Esophagus squamous epithelium (tissue), 5 donors: Measurements from ENCODE around the gene RPS15. TPM values are rescaled to one million over a fixed set of nuclear protein-coding genes. Genes with fewer than 3 reads are reported as not detected.

Experiments used
- DNase-seq: peaks from one replicate; lab custom pipeline; 2025; lab: John Stamatoyannopoulos, UW
- H3K27ac ChIP-seq, 4 donors: fragments of 200-600 bp; sonication (generic); one replicate each; pipeline ENCODE4 v1.5.1; 2016 to 2019; ENCODE audit warnings: mild to moderate bottlenecking in 1 of 4
- H3K27me3 ChIP-seq, 4 donors: fragments of 200-600 bp; sonication (generic); 1 replicate in 3 of 4; 2 replicates in 1 of 4; pipeline versions ENCODE4 v1.5.1 to v1.6.0; 2017 to 2021; ENCODE audit warnings: antibody characterized with exemption in 1 of 4
- H3K36me3 ChIP-seq, 3 donors: fragments of 200-600 bp; sonication (generic); one replicate each; pipeline ENCODE4 v1.5.1; 2016 to 2019
- H3K4me1 ChIP-seq, 3 donors: fragments of 200-600 bp; sonication (generic); one replicate each; pipeline ENCODE4 v1.5.1; 2017 to 2019
- H3K4me3 ChIP-seq, 4 donors: fragments of 200-600 bp; sonication (generic); 1 replicate in 3 of 4; 2 replicates in 1 of 4; pipeline ENCODE4 v1.5.1; 2016 to 2019; ENCODE audit warnings: mild to moderate bottlenecking in 2 of 4, moderate library complexity in 1 of 4
- H3K9me3 ChIP-seq, 3 donors: fragments of 200-600 bp; sonication (generic); one replicate each; pipeline ENCODE4 v1.5.1; 2016 to 2019
- POLR2A ChIP-seq, 4 donors: fragments of 450-650 bp; IDR thresholded peaks; one replicate each; pipeline ENCODE4 v1.6.1; 2017; ENCODE audit warnings: antibody characterized with exemption in 4 of 4, mild to moderate bottlenecking in 4 of 4, moderate library complexity in 3 of 4
- WGBS, 2 donors: methylation state at CpG; one replicate each; pipeline ENCODE4 v1.1.5; 2018; 5-methylcytosine and 5-hydroxymethylcytosine counted together
- intact Hi-C: fragments of 100-400 bp; cut with DNase I; formaldehyde crosslinking; loops from one replicate; pipeline ENCODE4 v1.15.0; 2022
- total RNA-seq, 4 donors: library from RNA; depleted of rRNA; stranded (reverse); fragments of >200 nt; gene quantifications; one replicate each; pipeline ENCODE4 v1.1.0, GENCODE V29; 2016
- TF ChIP-seq, protein P1 (sequence below), 6 experiments: fragments of 450-650 bp in 4 of 6; fragments of 200-600 bp in 2 of 6; sonication (generic) in 2 of 6; IDR thresholded peaks; one replicate each; pipeline ENCODE4 v1.5.1; 2016 to 2019; ENCODE audit warnings: antibody characterized with exemption in 6 of 6, mild to moderate bottlenecking in 4 of 6, moderate library complexity in 4 of 6
- donor health status: DM: yes; HTN: yes; CAD: no.

RPS15 gene
- total RNA-seq, 4 donors from 2014 or later = 2,502 to 3,774 (median 3,129) TPM

DNA sequence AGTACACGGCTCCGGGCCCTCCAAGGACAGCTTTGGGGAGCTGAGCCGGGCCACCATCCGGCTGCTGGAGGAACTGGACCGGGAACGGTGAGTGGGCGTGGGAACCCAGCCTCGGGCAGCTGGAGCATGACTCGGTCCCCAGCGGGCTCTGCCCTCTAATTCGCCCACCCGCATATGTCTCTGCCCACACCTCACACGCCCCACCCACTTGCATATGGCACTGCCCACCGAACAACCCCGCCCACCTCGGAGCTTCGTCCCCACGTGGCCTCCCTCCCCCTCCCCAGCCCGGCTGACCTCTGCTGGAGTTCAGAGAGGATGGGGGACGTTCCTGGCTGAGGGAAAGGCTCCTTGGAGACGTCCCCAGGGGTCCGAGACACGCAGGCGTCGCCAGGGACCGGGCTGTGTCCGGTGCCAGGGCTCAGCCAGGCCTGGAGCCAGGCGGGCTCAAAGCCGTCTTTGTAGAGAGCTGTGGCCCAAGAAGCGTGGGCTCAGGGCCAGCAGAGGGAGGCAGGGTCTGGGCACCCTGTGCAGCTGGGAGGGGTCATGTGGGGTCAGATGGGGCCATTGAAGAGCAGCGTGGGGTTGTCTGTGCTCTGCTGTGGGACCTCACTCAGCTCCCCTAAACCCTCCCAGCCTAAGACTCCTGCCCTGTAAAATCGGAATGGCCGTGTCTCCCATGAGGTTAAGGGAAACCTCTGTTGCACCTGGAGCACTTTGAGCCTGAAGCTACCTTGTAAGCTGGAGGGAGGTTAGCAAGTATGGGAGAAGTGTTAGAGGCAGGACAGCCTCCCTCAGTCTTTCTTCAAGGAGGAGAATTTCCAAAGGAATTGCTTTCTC is 15.5 kb downstream of the RPS15 start:
- Histone ChIP-seq H3K9me3 (no peaks in the 10 kb centered on the region), H3K36me3 (no peaks in the 10 kb centered on the region), H3K4me1 (peaks cover 19 to 60% (median 20%) of the 10 kb centered on the region in 3 donors), H3K4me3 (peak overlapping the region in 1 of 4 donors; percentile 3), H3K27me3 (peaks cover 39 to 100% (median 49%) of the 10 kb centered on the region in 4 donors), H3K27ac (no peak overlapping the region)
- intact Hi-C loops = loop anchor here (10.0 kb wide), 1 partner anchor 169 kb away; the partner anchor contains the start of gene EFNA2
- TF ChIP-seq, protein P1, sequence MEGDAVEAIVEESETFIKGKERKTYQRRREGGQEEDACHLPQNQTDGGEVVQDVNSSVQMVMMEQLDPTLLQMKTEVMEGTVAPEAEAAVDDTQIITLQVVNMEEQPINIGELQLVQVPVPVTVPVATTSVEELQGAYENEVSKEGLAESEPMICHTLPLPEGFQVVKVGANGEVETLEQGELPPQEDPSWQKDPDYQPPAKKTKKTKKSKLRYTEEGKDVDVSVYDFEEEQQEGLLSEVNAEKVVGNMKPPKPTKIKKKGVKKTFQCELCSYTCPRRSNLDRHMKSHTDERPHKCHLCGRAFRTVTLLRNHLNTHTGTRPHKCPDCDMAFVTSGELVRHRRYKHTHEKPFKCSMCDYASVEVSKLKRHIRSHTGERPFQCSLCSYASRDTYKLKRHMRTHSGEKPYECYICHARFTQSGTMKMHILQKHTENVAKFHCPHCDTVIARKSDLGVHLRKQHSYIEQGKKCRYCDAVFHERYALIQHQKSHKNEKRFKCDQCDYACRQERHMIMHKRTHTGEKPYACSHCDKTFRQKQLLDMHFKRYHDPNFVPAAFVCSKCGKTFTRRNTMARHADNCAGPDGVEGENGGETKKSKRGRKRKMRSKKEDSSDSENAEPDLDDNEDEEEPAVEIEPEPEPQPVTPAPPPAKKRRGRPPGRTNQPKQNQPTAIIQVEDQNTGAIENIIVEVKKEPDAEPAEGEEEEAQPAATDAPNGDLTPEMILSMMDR (IDR thresholded peaks at IDR 0.05) = peak in 1 of 6 experiments; percentile 11
- no peak for TF ChIP-seq POLR2A (IDR thresholded peaks at IDR 0.05)
- 7 to 21% methylated on average over 3 to 12 of the region's 33 CpGs for WGBS, 2 donors
- no peak for DNase-seq

DNA sequence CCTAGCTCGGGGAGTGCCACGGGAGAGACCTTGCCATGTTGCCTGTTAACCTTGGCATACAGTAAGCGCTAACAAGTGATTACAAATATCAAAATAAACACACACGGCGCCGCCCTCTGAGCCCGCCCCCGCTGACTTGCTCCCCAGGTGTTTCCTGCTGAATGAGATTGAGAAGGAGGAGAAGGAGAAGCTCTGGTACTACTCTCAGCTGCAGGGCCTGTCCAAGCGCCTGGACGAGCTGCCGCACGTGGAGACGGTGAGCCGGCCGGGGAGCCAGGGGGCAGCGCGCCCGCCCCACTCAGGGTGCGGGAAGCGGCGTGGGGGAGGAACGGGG is 16.8 kb downstream of the RPS15 start:
- no peak for DNase-seq
- H3K27me3 ChIP-seq = peaks cover 34 to 99% (median 41%) of the 10 kb centered on the region in 4 donors
- H3K9me3 ChIP-seq = no peaks in the 10 kb centered on the region
- 5% methylated on average over 14 of the region's 22 CpGs; no CpG with 5 or more reads in 1 of the 2 donors for WGBS, 2 donors
- H3K4me1 ChIP-seq = peaks cover 19 to 54% (median 20%) of the 10 kb centered on the region in 3 donors
- intact Hi-C loops = loop anchor here (10.0 kb wide), 1 partner anchor 170 kb away; the partner anchor contains the start of gene EFNA2
- H3K27ac ChIP-seq = peak overlapping the region in 1 of 4 donors; percentile 72
- TF ChIP-seq, protein P1 (IDR thresholded peaks at IDR 0.05) = no peak
- TF ChIP-seq POLR2A (IDR thresholded peaks at IDR 0.05) = no peak
- no peak overlapping the region for H3K4me3 ChIP-seq
- peaks cover 0 to under 1% (median 0%) of the 10 kb centered on the region in 3 donors for H3K36me3 ChIP-seq

DNA sequence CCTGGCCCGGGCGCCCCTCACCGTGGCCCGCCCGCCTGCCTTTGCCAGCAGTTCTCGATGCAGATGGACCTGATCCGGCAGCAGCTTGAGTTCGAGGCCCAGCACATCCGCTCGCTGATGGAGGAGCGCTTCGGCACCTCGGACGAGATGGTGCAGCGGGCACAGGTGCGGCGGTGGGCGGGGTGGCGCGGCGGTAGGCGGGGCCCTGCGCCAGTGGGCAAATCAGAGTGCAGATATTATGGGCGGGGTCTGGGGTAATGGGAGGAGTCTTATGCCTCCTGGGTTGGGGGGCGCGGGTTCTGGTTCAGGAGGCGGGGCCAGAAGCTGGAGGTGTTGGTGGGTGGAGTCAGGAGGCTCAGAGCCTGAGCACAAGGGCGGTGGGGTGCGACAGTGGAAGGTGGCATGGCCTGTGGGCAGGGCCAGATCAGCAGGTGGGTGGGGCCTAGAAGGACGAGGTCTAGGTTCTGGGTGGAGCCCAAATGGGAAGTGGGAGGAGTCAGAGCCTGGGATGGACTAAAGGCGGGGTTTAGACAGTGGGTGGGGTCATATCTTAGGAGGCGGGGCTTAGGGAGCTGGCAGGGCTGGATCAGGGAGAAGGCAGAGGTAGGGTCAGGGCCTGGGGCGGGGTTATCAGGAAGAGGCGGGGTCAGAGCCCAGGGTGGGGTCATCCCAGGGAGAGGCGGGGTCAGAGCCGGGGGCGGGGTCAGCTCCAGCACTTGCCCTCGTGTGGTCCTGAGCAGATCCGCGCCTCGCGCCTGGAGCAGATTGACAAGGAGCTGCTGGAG is 17.3 kb downstream of the RPS15 start:
- H3K9me3 ChIP-seq = no peaks in the 10 kb centered on the region
- DNase-seq = no peak
- TF ChIP-seq POLR2A (IDR thresholded peaks at IDR 0.05) = no peak
- TF ChIP-seq, protein P1 (IDR thresholded peaks at IDR 0.05) = no peak
- peaks cover 19 to 51% (median 20%) of the 10 kb centered on the region in 3 donors for H3K4me1 ChIP-seq
- intact Hi-C loops = loop anchor here (10.0 kb wide), 1 partner anchor 171 kb away; the partner anchor contains the start of gene EFNA2
- peaks cover 28 to 94% (median 36%) of the 10 kb centered on the region in 4 donors for H3K27me3 ChIP-seq
- peak overlapping the region in 1 of 4 donors; percentile 72 for H3K27ac ChIP-seq
- H3K4me3 ChIP-seq = no peak overlapping the region
- WGBS, 2 donors = 13 to 16% methylated on average over 15 to 19 of the region's 42 CpGs
- peaks cover 0 to 6% (median under 1%) of the 10 kb centered on the region in 3 donors for H3K36me3 ChIP-seq

DNA sequence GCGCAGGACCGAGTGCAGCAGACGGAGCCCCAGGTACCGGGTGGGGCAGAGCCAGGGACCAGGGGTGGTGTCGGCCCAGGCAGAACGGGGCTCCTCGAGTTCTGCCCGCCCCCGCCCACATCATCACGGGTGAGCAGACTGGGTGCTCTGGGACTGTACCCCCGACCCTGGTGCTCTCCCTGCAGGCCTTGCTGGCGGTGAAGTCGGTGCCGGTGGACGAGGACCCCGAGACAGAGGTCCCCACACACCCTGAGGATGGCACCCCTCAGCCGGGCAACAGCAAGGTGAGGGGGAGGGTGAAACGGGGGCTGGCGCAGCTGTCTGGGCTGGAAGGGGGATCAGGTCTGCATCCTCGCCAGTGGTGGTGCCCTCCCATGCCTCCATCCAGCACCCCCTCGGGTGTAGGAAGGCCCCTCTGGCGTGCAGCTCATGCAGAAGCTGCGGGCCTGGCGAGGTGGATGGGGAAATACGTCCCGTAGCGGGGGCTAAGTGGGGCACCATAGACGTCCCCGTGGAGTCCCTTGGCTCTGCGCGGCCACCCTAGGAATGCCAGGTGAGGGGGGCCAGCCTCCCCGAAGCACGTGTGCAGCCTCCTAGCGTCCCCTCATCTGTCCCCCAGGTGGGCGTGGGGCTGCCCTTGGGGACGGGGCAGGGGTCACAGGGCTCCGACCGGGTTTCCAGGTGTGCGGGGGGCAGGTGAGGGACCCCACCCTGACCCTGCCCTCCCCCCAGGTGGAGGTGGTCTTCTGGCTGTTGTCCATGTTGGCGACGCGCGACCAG is 18.1 kb downstream of the RPS15 start:
- H3K27me3 ChIP-seq = peaks cover 22 to 86% (median 30%) of the 10 kb centered on the region in 4 donors
- H3K27ac ChIP-seq = no peak overlapping the region
- TF ChIP-seq, protein P1 (IDR thresholded peaks at IDR 0.05) = no peak
- no peak for TF ChIP-seq POLR2A (IDR thresholded peaks at IDR 0.05)
- DNase-seq = no peak
- intact Hi-C loops = loop anchor here (10.0 kb wide), 1 partner anchor 172 kb away; the partner anchor contains the start of gene EFNA2
- no peak overlapping the region for H3K4me3 ChIP-seq
- peaks cover 0 to 14% (median 7%) of the 10 kb centered on the region in 3 donors for H3K36me3 ChIP-seq
- peaks cover 19 to 51% (median 20%) of the 10 kb centered on the region in 3 donors for H3K4me1 ChIP-seq
- no peaks in the 10 kb centered on the region for H3K9me3 ChIP-seq
- 20% methylated on average over 4 of the region's 43 CpGs; no CpG with 5 or more reads in 1 of the 2 donors for WGBS, 2 donors
